Activated T-cell treated with anti-CD3 and anti-CD28 coated beads for 1 hour (primary cell): Measurements from ENCODE around the gene PRPS1.
"Not testable (repeated sequence)": the region's sequence is repeated elsewhere in the genome, so short reads cannot be mapped to it uniquely, and the experiment has no call there.

Experiments
- DNase-seq: peaks from one replicate; pipeline ENCODE4 v3.0.0-alpha.2; 2020; ENCODE audit warnings: low read depth

Gene PRPS1

GRCh38 chrX:107627838-107628661 lies at the start of gene PRPS1:
Gene PRPS1 (plus strand): TSS chrX:107628510. CDS start chrX:107628629, 119 bp downstream.
- DNase-seq, result peak; percentile 76

GRCh38 chrX:107579956-107580355 lies 48.4 kb upstream of the PRPS1 start:
- no peak for DNase-seq

GRCh38 chrX:107581923-107582322 lies 46.4 kb upstream of the PRPS1 start:
- no peak for DNase-seq

- DNase-seq, result no peak
Measured at GRCh38 chrX:107589243-107589642, 39.1 kb upstream of the PRPS1 start.

GRCh38 chrX:107596651-107597050 lies 31.7 kb upstream of the PRPS1 start:
- no peak for DNase-seq

GRCh38 chrX:107597264-107597663 lies 31.0 kb upstream of the PRPS1 start:
- no peak for DNase-seq

- DNase-seq, result no peak
Measured at GRCh38 chrX:107597791-107598190, 30.5 kb upstream of the PRPS1 start.

- DNase-seq, result no peak
Measured at GRCh38 chrX:107599450-107599861, 28.9 kb upstream of the PRPS1 start.

GRCh38 chrX:107600366-107600765 lies 27.9 kb upstream of the PRPS1 start:
- DNase-seq, result no peak

GRCh38 chrX:107601326-107601725 lies 27.0 kb upstream of the PRPS1 start:
- DNase-seq, result no peak

GRCh38 chrX:107601759-107602158 lies 26.6 kb upstream of the PRPS1 start:
- no peak for DNase-seq

- DNase-seq, result no peak
Measured at GRCh38 chrX:107602694-107603239, 25.5 kb upstream of the PRPS1 start.

GRCh38 chrX:107603429-107604159 lies 24.7 kb upstream of the PRPS1 start:
- no peak for DNase-seq

- DNase-seq, result not testable (repeated sequence)
Measured at GRCh38 chrX:107609061-107609460, 19.2 kb upstream of the PRPS1 start.

GRCh38 chrX:107610667-107611066 lies 17.6 kb upstream of the PRPS1 start:
- no peak for DNase-seq

- DNase-seq, result no peak
Measured at GRCh38 chrX:107619885-107620322, 8.4 kb upstream of the PRPS1 start.

GRCh38 chrX:107624893-107625292 lies 3.4 kb upstream of the PRPS1 start:
- no peak for DNase-seq

GRCh38 chrX:107625739-107626138 lies 2.6 kb upstream of the PRPS1 start:
- no peak for DNase-seq

GRCh38 chrX:107626481-107626880 lies 1.8 kb upstream of the PRPS1 start:
- no peak for DNase-seq

GRCh38 chrX:107626916-107627315 lies 1.4 kb upstream of the PRPS1 start:
- no peak for DNase-seq

- peak; percentile 30 for DNase-seq
Measured at GRCh38 chrX:107628662-107629539, 591 bp downstream of the PRPS1 start.

- DNase-seq, result no peak
Measured at GRCh38 chrX:107629540-107629909, 1.2 kb downstream of the PRPS1 start.
